SK-N-SH (cell line): ENCODE data around the gene LDHD. TPM values are rescaled to one million over a fixed set of nuclear protein-coding genes. Genes with fewer than 3 reads are reported as not detected.
A peak's percentile ranks its signal among the peaks of the same experiment; 100 is the strongest.

Experiments used
- CTCF ChIA-PET: fragments of 300-600, 350-600 bp; formaldehyde crosslinking; extraction: SDS; loops from one replicate; lab custom pipeline; 2021; lab: Yijun Ruan, JAX
- POLR2A ChIA-PET: fragments of 350-600 bp; sonication (Branson Sonifier 250); formaldehyde crosslinking; extraction: SDS; loops from one replicate; lab custom pipeline; 2020; ENCODE audit warnings: antibody characterized with exemption, inconsistent platforms; lab: Yijun Ruan, JAX
- DNase-seq: peaks from one replicate; pipeline ENCODE4 v3.0.0; 2012
- H2AFZ ChIP-seq: fragments of 200-600 bp; sonication (generic); 2 replicates; pipeline ENCODE4 v1.8.1; 2016; ENCODE audit warnings: antibody characterized with exemption, mild to moderate bottlenecking, low read depth
- H3F3A ChIP-seq: fragments of 200-600 bp; sonication (generic); replicated peaks from 2 replicates; pipeline ENCODE3; 2016; ENCODE audit warnings: antibody characterized with exemption, mild to moderate bottlenecking; ENCODE audit not compliant: insufficient read depth
- H3K27ac ChIP-seq, 2 experiments: fragments of 200-500 bp in 1 of 2; fragments of 200-600 bp in 1 of 2; sonication (Bioruptor generic) in 1 of 2; sonication (generic), shearing (Covaris generic) in 1 of 2; 2 replicates each; pipeline versions ENCODE4 v1.5.1 to v1.6.1; 2014 to 2016; ENCODE audit warnings: low read depth in 2 of 2, inconsistent platforms in 1 of 2, low read length in 1 of 2, mild to moderate bottlenecking in 1 of 2, mixed read lengths in 1 of 2
- H3K27me3 ChIP-seq: fragments of 200-600 bp; sonication (generic), shearing (Covaris generic); 2 replicates; pipeline ENCODE4 v1.6.1; 2016; ENCODE audit warnings: mixed run types; ENCODE audit not compliant: insufficient read depth
- H3K36me3 ChIP-seq, 2 experiments: fragments of 200-500 bp in 1 of 2; fragments of 200-600 bp in 1 of 2; sonication (Bioruptor generic) in 1 of 2; sonication (generic) in 1 of 2; replicated peaks in 1 of 2; 2 replicates each; pipeline versions ENCODE3 to v1.5.1; 2014 to 2016; ENCODE audit warnings: low read length in 1 of 2, mild to moderate bottlenecking in 1 of 2; ENCODE audit not compliant: insufficient read depth in 2 of 2, control insufficient read depth in 1 of 2
- H3K4me1 ChIP-seq, 2 experiments: fragments of 200-500 bp in 1 of 2; fragments of 200-600 bp in 1 of 2; sonication (Bioruptor generic) in 1 of 2; sonication (generic), shearing (Covaris generic) in 1 of 2; 2 replicates each; pipeline versions ENCODE4 v1.5.1 to v1.6.1; 2014 to 2016; ENCODE audit warnings: low read depth in 1 of 2, low read length in 1 of 2, mixed run types in 1 of 2; ENCODE audit not compliant: insufficient read depth in 2 of 2, control insufficient read depth in 1 of 2
- H3K4me2 ChIP-seq: fragments of 200-600 bp; sonication (generic), shearing (Covaris generic); 2 replicates; pipeline ENCODE4 v1.6.1; 2017; ENCODE audit warnings: mixed run types
- H3K4me3 ChIP-seq, 2 experiments: fragments of 200-500 bp in 1 of 2; fragments of 200-600 bp in 1 of 2; sonication (Bioruptor generic) in 1 of 2; sonication (generic), shearing (Covaris generic) in 1 of 2; 2 replicates each; pipeline versions ENCODE4 v1.5.1 to v1.8.1; 2014 to 2016; ENCODE audit warnings: low read depth in 2 of 2, inconsistent platforms in 1 of 2, low read length in 1 of 2, mild to moderate bottlenecking in 1 of 2, mixed read lengths in 1 of 2, moderate library complexity in 1 of 2
- H3K79me2 ChIP-seq: fragments of 200-600 bp; sonication (generic); 2 replicates; pipeline ENCODE4 v1.8.1; 2017; ENCODE audit warnings: mild to moderate bottlenecking; ENCODE audit not compliant: insufficient read depth
- H3K9ac ChIP-seq: fragments of 200-600 bp; sonication (generic); 2 replicates; pipeline ENCODE4 v1.6.1; 2017; ENCODE audit warnings: mixed run types
- H3K9me2 ChIP-seq: fragments of 200-600 bp; sonication (generic); 2 replicates; pipeline ENCODE4 v1.6.1; 2017; ENCODE audit warnings: mixed run types
- H3K9me3 ChIP-seq: fragments of 200-600 bp; sonication (generic); 2 replicates; pipeline ENCODE4 v1.6.1; 2017; ENCODE audit warnings: mixed run types, mild to moderate bottlenecking, moderate library complexity
- H4K20me1 ChIP-seq: fragments of 200-600 bp; sonication (generic); 2 replicates; pipeline ENCODE4 v1.6.1; 2017; ENCODE audit warnings: mild to moderate bottlenecking, mixed run types; ENCODE audit not compliant: insufficient read depth
- CHD2 ChIP-seq: fragments of 150-350 bp; IDR thresholded peaks from 2 replicates; pipeline ENCODE4 v1.6.1; 2018; ENCODE audit warnings: low read length; ENCODE audit not compliant: partially characterized antibody
- EP300 ChIP-seq, 2 experiments: IDR thresholded peaks; 2 replicates each; pipeline versions ENCODE4 v1.4.0 to v1.6.1; 2012; ENCODE audit warnings: borderline replicate concordance in 1 of 2, low read depth in 1 of 2, low read length in 1 of 2
- EZH2phosphoT487 ChIP-seq: fragments of 200-600 bp; sonication (generic); IDR thresholded peaks from 2 replicates; pipeline ENCODE4 v1.6.1; 2017; ENCODE audit warnings: low read depth, mixed run types, mild to moderate bottlenecking, antibody characterized with exemption, moderate library complexity, borderline replicate concordance
- FOSL2 ChIP-seq: IDR thresholded peaks from 2 replicates; pipeline ENCODE4 v1.4.0; 2012; ENCODE audit warnings: low read depth, mild to moderate bottlenecking, moderate library complexity, borderline replicate concordance
- FOXM1 ChIP-seq: IDR thresholded peaks from 2 replicates; pipeline ENCODE4 v1.4.0; 2012; ENCODE audit warnings: low read depth, mild to moderate bottlenecking
- IRF3 ChIP-seq: fragments of 150-350 bp; IDR thresholded peaks from 2 replicates; pipeline ENCODE4 v1.6.1; 2016; ENCODE audit warnings: mild to moderate bottlenecking, low read depth, low read length
- JUND ChIP-seq: IDR thresholded peaks from 2 replicates; pipeline ENCODE4 v1.4.0; 2012
- MAX ChIP-seq: IDR thresholded peaks from 2 replicates; pipeline ENCODE4 v1.4.0; 2012; ENCODE audit warnings: low read depth
- MXI1 ChIP-seq: IDR thresholded peaks from 2 replicates; pipeline ENCODE4 v1.6.1; 2012; ENCODE audit warnings: mild to moderate bottlenecking, low read depth, low read length, improper control_type of control experiment
- POLR2AphosphoS5 ChIP-seq: IDR thresholded peaks from 2 replicates; pipeline ENCODE4 v1.6.1; 2012; ENCODE audit warnings: low read depth, low read length
- RAD21 ChIP-seq: IDR thresholded peaks from 2 replicates; pipeline ENCODE4 v1.6.1; 2012; ENCODE audit warnings: mild to moderate bottlenecking, low read length
- RFX5 ChIP-seq: IDR thresholded peaks from 2 replicates; pipeline ENCODE4 v1.6.1; 2012; ENCODE audit warnings: mild to moderate bottlenecking, improper control_type of control experiment, low read length
- TCF12 ChIP-seq: IDR thresholded peaks from 2 replicates; pipeline ENCODE4 v1.4.0; 2012
- TEAD4 ChIP-seq: IDR thresholded peaks from 2 replicates; pipeline ENCODE4 v1.4.0; 2012; ENCODE audit warnings: mild to moderate bottlenecking, borderline replicate concordance; ENCODE audit not compliant: insufficient read depth
- USF1 ChIP-seq: IDR thresholded peaks from 2 replicates; pipeline ENCODE4 v1.4.0; 2012; ENCODE audit warnings: low read depth, borderline replicate concordance
- ZBTB33 ChIP-seq: IDR thresholded peaks from 2 replicates; pipeline ENCODE4 v1.4.0; 2012; ENCODE audit warnings: low read depth, borderline replicate concordance
- WGBS: methylation state at CpG from one replicate; pipeline ENCODE4 v1.1.6; 2017; ENCODE audit warnings: low lambda C conversion rate; 5-methylcytosine and 5-hydroxymethylcytosine counted together
- polyA plus RNA-seq, 3 experiments: library from polyadenylated mRNA; depleted of rRNA; stranded (reverse); fragments of >200 nt; gene quantifications; 2 replicates each; pipeline ENCODE4 v1.2.3, GENCODE V29; 2012

LDHD gene
- polyA plus RNA-seq, 1 of the 3 experiments (the other 2 are of a cell fraction) = 0.53 TPM

GRCh38 chr16:75081179-75081859, 35.3 kb downstream of the LDHD start:
- Histone ChIP-seq H2AFZ (no peak overlapping the region), H3K9me2 (no peaks in the 10 kb centered on the region), H3K27ac (no peak overlapping the region), H3K79me2 (peaks cover 77% of the 10 kb centered on the region), H3F3A (no peaks in the 10 kb centered on the region), H3K36me3 (peaks cover 0 to 3% of the 10 kb centered on the region in 2 experiments), H4K20me1 (0 out of 2 replicates have a peak, but pooled peaks cover 21% of the 10 kb centered on the region), H3K4me2 (no peak overlapping the region), H3K9ac (no peak overlapping the region), H3K4me3 (no peak overlapping the region), H3K9me3 (no peaks in the 10 kb centered on the region; the same call in 1 of the 2 replicates), H3K27me3 (no peaks in the 10 kb centered on the region), H3K4me1 (peaks cover 4 to 9% of the 10 kb centered on the region in 2 experiments; a peak in 1 of 4 replicates)
- CTCF ChIA-PET = interaction anchor here (1.0 kb wide), 1 partner anchor 17 kb away, joined by 3 read pairs; no protein-coding TSS in a partner anchor
- no peak for TF ChIP-seq POLR2AphosphoS5
- no peak for TF ChIP-seq EP300 (IDR thresholded peaks at IDR 0.05; ENCODE audit: borderline replicate concordance in 1 of 2, low read depth in 1 of 2, low read length in 1 of 2)
- no peak for TF ChIP-seq IRF3
- no peak for TF ChIP-seq ZBTB33
- no peak for TF ChIP-seq TCF12
- no peak for TF ChIP-seq RAD21
- DNase-seq = no peak
- 98% methylated on average over 6 of the region's 6 CpGs for WGBS
- POLR2A ChIA-PET = no interaction called here

GRCh38 chr16:75080205-75081029, 36.2 kb downstream of the LDHD start:
- peak overlapping the region in 1 of 2 experiments; percentile 35; a peak in 1 of 4 replicates for H3K27ac ChIP-seq
- no peaks in the 10 kb centered on the region for H3F3A ChIP-seq
- CTCF ChIA-PET = interaction anchor here (0.7 to 1.5 kb wide), 3 partner anchors 16 to 82 kb away, joined by 3 read pairs; partner anchors contain the start of gene ZNRF1
- no peaks in the 10 kb centered on the region for H3K27me3 ChIP-seq
- no peak overlapping the region for H2AFZ ChIP-seq
- H3K9ac ChIP-seq = no peak overlapping the region
- no peak overlapping the region for H3K4me3 ChIP-seq
- WGBS = 98% methylated on average over 7 of the region's 8 CpGs
- no peaks in the 10 kb centered on the region for H3K9me2 ChIP-seq
- peaks cover 84% of the 10 kb centered on the region for H3K79me2 ChIP-seq
- H4K20me1 ChIP-seq = peaks cover 27% of the 10 kb centered on the region; the same call in 1 of the 2 replicates
- peak overlapping the region; percentile 44; the same call in 1 of the 2 replicates for H3K4me2 ChIP-seq
- H3K9me3 ChIP-seq = no peaks in the 10 kb centered on the region; the same call in 1 of the 2 replicates
- peaks cover 0 to 3% of the 10 kb centered on the region in 2 experiments for H3K36me3 ChIP-seq
- peaks cover 4 to 13% of the 10 kb centered on the region in 2 experiments; a peak in 1 of 4 replicates for H3K4me1 ChIP-seq
- no peak for DNase-seq
- POLR2A ChIA-PET = no interaction called here
- TF ChIP-seq USF1 = no peak
- TF ChIP-seq MXI1 = no peak
- 0 out of 2 replicates have a peak, but pooled peaks have one; percentile 16 for TF ChIP-seq JUND
- TF ChIP-seq EZH2phosphoT487 = no peak
- TF ChIP-seq CHD2 = no peak
- TF ChIP-seq MAX = no peak
- TF ChIP-seq RFX5 = no peak
- TF ChIP-seq TEAD4 = no peak
- peak; percentile 50; the same call in 1 of the 2 replicates for TF ChIP-seq FOSL2
- TF ChIP-seq FOXM1 = no peak
